ENCODE data around the gene SELENOO. TPM values are rescaled to one million over a fixed set of nuclear protein-coding genes. Genes with fewer than 3 reads are reported as not detected.

The SELENOO gene
- total and polyA plus RNA-seq, 5 experiments from 2014 or later, result 3.1 to 42.4 (median 8.8) TPM

DNA sequence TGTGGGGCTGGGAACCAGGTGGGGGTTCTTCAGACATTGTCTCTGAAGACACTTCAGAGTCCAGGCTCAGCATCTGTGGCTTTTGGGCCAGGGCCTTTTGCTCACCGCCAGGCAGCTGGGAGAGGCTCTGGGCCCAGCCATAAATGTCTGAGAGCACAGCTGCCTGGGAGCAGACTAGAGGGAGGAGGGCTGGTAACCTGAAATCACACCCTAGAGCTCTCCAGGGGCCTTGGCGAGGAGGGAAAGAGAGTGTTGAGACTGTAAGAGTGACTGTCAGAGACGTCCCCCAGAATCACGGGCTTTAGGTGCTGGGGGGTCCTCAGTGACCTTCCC is 11.0 kb upstream of the SELENOO start:
- peaks cover 0 to 4% (median 0%) of the 10 kb centered on the region in 3 donors for H3K36me3 Mint-ChIP-seq
- H3K27me3 Mint-ChIP-seq, result no peaks in the 10 kb centered on the region
- H3K27ac Mint-ChIP-seq, result peak overlapping the region; percentile 91 to 100 (median 100)
- peaks cover 18 to 59% (median 51%) of the 10 kb centered on the region in 4 donors for H3K4me1 Mint-ChIP-seq
- peak overlapping the region; percentile 85 to 95 (median 90) for H3K4me3 Mint-ChIP-seq
- no peaks in the 10 kb centered on the region for H3K9me3 Mint-ChIP-seq
- ATAC-seq (peak; percentile 0 to 4), DNase-seq (no peak)
- POLR2A ChIA-PET, result interaction anchor here (0.7 to 2.8 kb wide), 12 partner anchors 9 to 431 kb away, joined by 3 to 23 read pairs (median 8); partner anchors contain the start of genes HDAC10, PIM3 and SELENOO

- peak; percentile 72 to 93 (median 82) for DNase-seq
- ATAC-seq, result peak; percentile 51
- peak overlapping the region; percentile 85 to 95 (median 90) for H3K4me3 Mint-ChIP-seq
- no peaks in the 10 kb centered on the region for H3K9me3 Mint-ChIP-seq
- H3K4me1 Mint-ChIP-seq, result peaks cover 18 to 62% (median 51%) of the 10 kb centered on the region in 4 donors
- POLR2A ChIA-PET, result interaction anchor here (0.6 to 2.8 kb wide), 19 partner anchors 8 to 432 kb away, joined by 3 to 23 read pairs (median 4); partner anchors contain the start of genes HDAC10, PIM3, SELENOO and TUBGCP6
- H3K27me3 Mint-ChIP-seq, result no peaks in the 10 kb centered on the region
- peak overlapping the region; percentile 94 to 100 (median 100) for H3K27ac Mint-ChIP-seq
- H3K36me3 Mint-ChIP-seq, result peaks cover 0 to 7% (median 0%) of the 10 kb centered on the region in 3 donors
Observed at GRCh38 chr22:50190182-50190940, 10.4 kb upstream of the SELENOO start.

- no peaks in the 10 kb centered on the region for H3K27me3 Mint-ChIP-seq
- H3K36me3 Mint-ChIP-seq, result peaks cover 0 to 12% (median 0%) of the 10 kb centered on the region in 3 donors
- peak overlapping the region; percentile 94 to 100 (median 100) for H3K27ac Mint-ChIP-seq
- DNase-seq (peak; percentile 60 to 94 (median 86)), ATAC-seq (peak; percentile 63 to 74)
- H3K4me3 Mint-ChIP-seq, result peak overlapping the region; percentile 85 to 95 (median 90)
- POLR2A ChIA-PET, result interaction anchor here (0.6 to 2.8 kb wide), 17 partner anchors 8 to 436 kb away, joined by 3 to 23 read pairs (median 5); partner anchors contain the start of genes ARSA, HDAC10, PIM3 and SCO2
- H3K4me1 Mint-ChIP-seq, result peaks cover 18 to 64% (median 51%) of the 10 kb centered on the region in 4 donors
- no peaks in the 10 kb centered on the region for H3K9me3 Mint-ChIP-seq
Observed at GRCh38 chr22:50190941-50191741, 9.7 kb upstream of the SELENOO start.

GRCh38 chr22:50192436-50193204 is 8.2 kb upstream of the SELENOO start:
- Mint-ChIP-seq H3K9me3 (no peaks in the 10 kb centered on the region), H3K36me3 (peaks cover 0 to 14% (median 0%) of the 10 kb centered on the region in 3 donors), H3K27me3 (no peaks in the 10 kb centered on the region), H3K4me1 (peaks cover 11 to 54% (median 40%) of the 10 kb centered on the region in 4 donors), H3K27ac (peak overlapping the region; percentile 94 to 100 (median 100)), H3K4me3 (peak overlapping the region; percentile 85 to 95 (median 90))
- DNase-seq (peak; percentile 55 to 88 (median 68)), ATAC-seq (peak; percentile 38 to 45)
- POLR2A ChIA-PET, result interaction anchor here (0.6 to 2.8 kb wide), 8 partner anchors 13 to 435 kb away, joined by 3 to 20 read pairs (median 4); partner anchors contain the start of genes ARSA, HDAC10, SCO2 and TUBGCP6

DNA sequence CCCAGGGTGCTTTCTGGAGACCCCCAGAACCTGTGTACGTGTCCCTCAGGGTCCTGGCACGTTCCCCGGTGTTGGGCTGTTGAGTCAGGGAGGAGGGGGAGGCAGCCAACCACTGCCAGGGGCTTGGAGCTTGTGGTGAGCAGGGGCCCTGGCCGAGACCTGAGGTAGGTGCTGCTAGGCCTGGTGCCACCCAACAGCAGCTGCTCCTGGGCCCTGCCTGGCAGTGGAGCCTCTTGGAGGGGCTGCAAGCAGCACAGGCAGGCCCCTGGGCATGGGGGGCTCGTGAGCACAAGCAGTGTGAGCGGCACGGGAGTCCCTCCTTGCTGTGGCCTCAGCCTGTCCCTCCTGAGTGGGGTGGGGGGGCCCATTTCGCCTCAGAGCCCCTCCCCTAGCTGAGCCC is 7.2 kb upstream of the SELENOO start:
- ATAC-seq (no peak), DNase-seq (no peak)
- H3K36me3 Mint-ChIP-seq, result peaks cover 0 to 14% (median 0%) of the 10 kb centered on the region in 3 donors
- POLR2A ChIA-PET, result no interaction called here
- peak overlapping the region in 5 of 10 donors; percentile 34 to 100 (median 52) for H3K27ac Mint-ChIP-seq
- H3K9me3 Mint-ChIP-seq, result no peaks in the 10 kb centered on the region
- H3K27me3 Mint-ChIP-seq, result no peaks in the 10 kb centered on the region
- peaks cover 11 to 44% (median 37%) of the 10 kb centered on the region in 4 donors for H3K4me1 Mint-ChIP-seq
- H3K4me3 Mint-ChIP-seq, result peak overlapping the region in 2 of 10 donors; percentile 10 to 11

GRCh38 chr22:50194037-50194805 is 6.6 kb upstream of the SELENOO start:
- no peak for DNase-seq
- POLR2A ChIA-PET, result interaction anchor here (0.6 to 1.1 kb wide), 5 partner anchors 8 to 274 kb away, joined by 3 to 4 read pairs (median 3); no protein-coding TSS in a partner anchor
- Mint-ChIP-seq H3K4me3 (peak overlapping the region in 2 of 10 donors; percentile 10 to 11), H3K27me3 (no peaks in the 10 kb centered on the region), H3K27ac (peak overlapping the region in 6 of 10 donors; percentile 5 to 77 (median 48)), H3K36me3 (peaks cover 0 to 14% (median 0%) of the 10 kb centered on the region in 3 donors), H3K4me1 (peaks cover 11 to 38% (median 33%) of the 10 kb centered on the region in 4 donors), H3K9me3 (no peaks in the 10 kb centered on the region)
- ATAC-seq, result no peak

GRCh38 chr22:50196256-50196655 is 4.6 kb upstream of the SELENOO start:
- POLR2A ChIA-PET, result no interaction called here
- Mint-ChIP-seq H3K36me3 (peaks cover 0 to 14% (median 0%) of the 10 kb centered on the region in 3 donors), H3K27me3 (no peaks in the 10 kb centered on the region), H3K4me1 (peaks cover 7 to 33% (median 29%) of the 10 kb centered on the region in 4 donors), H3K27ac (peak overlapping the region in 3 of 10 donors; percentile 53 to 76 (median 65)), H3K9me3 (no peaks in the 10 kb centered on the region), H3K4me3 (peak overlapping the region in 1 of 10 donors; percentile 3)
- DNase-seq (no peak), ATAC-seq (no peak)

DNA sequence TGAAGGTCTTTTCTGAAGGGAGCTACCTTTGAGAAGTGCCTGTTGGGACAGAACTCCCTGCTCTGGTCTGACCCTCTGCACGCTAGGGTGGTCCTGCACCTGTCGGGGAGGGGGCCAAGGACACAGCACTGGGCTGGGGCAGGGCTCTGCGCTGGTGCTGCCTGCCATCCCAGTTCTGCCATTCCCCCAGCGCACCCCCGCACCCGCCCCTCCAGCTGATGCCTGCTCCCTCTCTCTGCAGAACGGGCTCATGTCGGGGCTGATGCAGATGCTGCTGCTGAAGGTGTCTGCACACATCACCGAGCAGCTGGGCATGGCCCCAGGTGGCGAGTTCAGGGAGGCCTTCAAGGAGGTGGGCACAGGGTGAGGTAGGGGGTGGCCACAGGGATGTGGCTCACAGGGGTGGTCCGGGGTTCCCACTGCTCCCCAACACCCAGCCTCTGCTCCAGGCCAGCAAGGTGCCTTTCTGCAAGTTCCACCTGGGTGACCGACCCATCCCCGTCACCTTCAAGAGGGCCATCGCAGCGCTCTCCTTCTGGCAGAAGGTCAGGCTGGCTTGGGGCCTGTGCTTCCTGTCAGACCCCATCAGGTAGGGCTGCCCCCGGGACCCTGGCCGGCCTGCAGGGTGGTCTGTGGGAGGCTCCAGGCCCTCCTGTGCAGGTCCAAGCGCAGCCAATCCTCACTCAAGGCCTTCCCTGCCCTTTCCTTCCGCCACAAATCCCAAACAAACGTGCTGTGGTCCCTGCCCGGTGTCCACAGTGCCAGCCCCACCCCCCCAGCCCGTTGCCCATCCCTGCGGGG is 3.6 kb upstream of the SELENOO start:
- Mint-ChIP-seq H3K4me3 (no peak overlapping the region), H3K36me3 (peaks cover 0 to 14% (median 0%) of the 10 kb centered on the region in 3 donors), H3K9me3 (no peaks in the 10 kb centered on the region), H3K27ac (peak overlapping the region in 3 of 10 donors; percentile 13 to 33 (median 20)), H3K4me1 (peaks cover 6 to 30% (median 25%) of the 10 kb centered on the region in 4 donors), H3K27me3 (no peaks in the 10 kb centered on the region)
- POLR2A ChIA-PET, result no interaction called here
- DNase-seq, result no peak
- ATAC-seq, result no peak

DNA sequence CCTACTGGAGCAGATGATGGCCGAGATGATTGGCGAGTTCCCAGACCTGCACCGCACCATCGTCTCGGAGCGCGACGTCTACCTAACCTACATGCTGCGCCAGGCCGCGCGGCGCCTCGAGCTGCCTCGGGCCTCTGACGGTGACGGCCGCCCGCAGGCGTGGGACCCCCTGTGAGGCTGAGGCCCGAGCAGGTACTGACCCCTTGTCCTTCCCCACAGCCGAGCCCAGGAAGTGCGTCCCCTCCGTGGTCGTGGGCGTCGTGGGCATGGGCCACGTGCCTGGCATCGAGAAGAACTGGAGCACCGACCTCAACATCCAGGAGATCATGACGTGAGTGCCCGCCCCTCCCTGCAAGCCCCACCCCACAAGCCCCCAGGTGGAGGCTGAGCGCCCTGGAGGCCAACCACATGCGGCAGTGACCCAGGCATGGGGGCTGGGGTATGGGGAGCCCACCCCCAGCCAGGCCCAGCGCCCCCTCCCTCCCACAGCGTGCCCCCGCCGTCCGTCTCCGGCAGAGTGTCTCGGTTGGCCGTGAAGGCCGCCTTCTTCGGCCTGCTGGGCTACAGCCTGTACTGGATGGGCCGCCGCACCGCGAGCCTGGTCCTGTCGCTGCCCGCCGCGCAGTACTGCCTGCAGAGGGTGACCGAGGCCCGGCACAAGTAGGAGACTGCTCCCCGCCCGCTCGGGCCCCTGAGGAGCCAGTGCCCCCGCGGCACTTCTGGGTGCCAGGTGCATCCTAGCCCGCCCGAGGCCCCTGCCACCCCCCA is 2.8 kb upstream of the SELENOO start:
- POLR2A ChIA-PET, result interaction anchor here (2.5 kb wide), 1 partner anchor 7 kb away, joined by 23 read pairs; no protein-coding TSS in a partner anchor
- DNase-seq, result no peak
- ATAC-seq, result no peak

GRCh38 chr22:50198624-50199017 is 2.2 kb upstream of the SELENOO start:
- Mint-ChIP-seq H3K4me1 (peaks cover 3 to 30% (median 25%) of the 10 kb centered on the region in 4 donors), H3K36me3 (peaks cover 0 to 19% (median 0%) of the 10 kb centered on the region in 3 donors), H3K27me3 (no peaks in the 10 kb centered on the region), H3K9me3 (no peaks in the 10 kb centered on the region), H3K4me3 (no peak overlapping the region), H3K27ac (peak overlapping the region in 2 of 10 donors; percentile 44 to 60)
- no peak for ATAC-seq
- DNase-seq, result no peak
- POLR2A ChIA-PET, result interaction anchor here (2.5 kb wide), 1 partner anchor 8 kb away, joined by 23 read pairs; no protein-coding TSS in a partner anchor

More for the DNA sequence above, 2.8 kb upstream of the SELENOO start:
- Mint-ChIP-seq H3K36me3 (peaks cover 0 to 14% (median 0%) of the 10 kb centered on the region in 3 donors), H3K27me3 (no peaks in the 10 kb centered on the region), H3K9me3 (no peaks in the 10 kb centered on the region), H3K27ac (peak overlapping the region in 1 of 10 donors; percentile 24), H3K4me1 (peaks cover 3 to 27% (median 21%) of the 10 kb centered on the region in 4 donors), H3K4me3 (peak overlapping the region in 2 of 10 donors; percentile 22 to 36)

Measured in naive thymus-derived CD8-positive, alpha-beta T cell (primary cell).